ENCODE results near the gene CDCA8.

Gene CDCA8

GRCh38 chr1:37692078-37692833, at the start of gene CDCA8:
TSS of gene CDCA8 (plus strand) at chr1:37692516. CDS start at chr1:37692691, 175 bp downstream.
- DNase-seq (ENCODE audit: low read depth, low spot score) = peak; percentile 99
- peak; percentile 73 for TF ChIP-seq CTCF (IDR thresholded peaks at IDR 0.05; ENCODE audit: low read depth, low read length)
- in situ Hi-C loops (cut with HindIII; ENCODE audit: low sequenced_read_pairs) = no loop called here

GRCh38 chr1:37647281-37647680, 45.0 kb upstream of the CDCA8 start:
- no peak overlapping the region for H3K4me3 ChIP-seq (ENCODE audit: low read depth, low read length)
- no peak for DNase-seq (ENCODE audit: low read depth, low spot score)
- no peak for TF ChIP-seq CTCF (IDR thresholded peaks at IDR 0.05; ENCODE audit: low read depth, low read length)
- in situ Hi-C loops (cut with HindIII; ENCODE audit: low sequenced_read_pairs) = no loop called here

More at GRCh38 chr1:37692078-37692833, at the start of gene CDCA8:
- peak within 1 kb of the TSS; percentile 84 for H3K4me3 ChIP-seq (ENCODE audit: low read depth, low read length)

- in situ Hi-C loops (cut with HindIII; ENCODE audit: low sequenced_read_pairs) = no loop called here
- no peak for TF ChIP-seq CTCF (IDR thresholded peaks at IDR 0.05; ENCODE audit: low read depth, low read length)
- DNase-seq (ENCODE audit: low read depth, low spot score) = no peak
- no peak overlapping the region for H3K4me3 ChIP-seq (ENCODE audit: low read depth, low read length)
These were observed 42.1 kb upstream of the CDCA8 start for GRCh38 chr1:37650173-37650572.

- in situ Hi-C loops (cut with HindIII; ENCODE audit: low sequenced_read_pairs) = no loop called here
- no peak for TF ChIP-seq CTCF (IDR thresholded peaks at IDR 0.05; ENCODE audit: low read depth, low read length)
- no peak overlapping the region for H3K4me3 ChIP-seq (ENCODE audit: low read depth, low read length)
- DNase-seq (ENCODE audit: low read depth, low spot score) = no peak
These were observed 41.6 kb upstream of the CDCA8 start for GRCh38 chr1:37650721-37651120.

GRCh38 chr1:37651803-37652202, 40.5 kb upstream of the CDCA8 start:
- TF ChIP-seq CTCF (IDR thresholded peaks at IDR 0.05; ENCODE audit: low read depth, low read length) = no peak

GRCh38 chr1:37652976-37653375, 39.3 kb upstream of the CDCA8 start:
- no peak for TF ChIP-seq CTCF (IDR thresholded peaks at IDR 0.05; ENCODE audit: low read depth, low read length)
- DNase-seq (ENCODE audit: low read depth, low spot score) = no peak
- in situ Hi-C loops (cut with HindIII; ENCODE audit: low sequenced_read_pairs) = no loop called here
- no peak overlapping the region for H3K4me3 ChIP-seq (ENCODE audit: low read depth, low read length)

More at GRCh38 chr1:37651803-37652202, 40.5 kb upstream of the CDCA8 start:
- H3K4me3 ChIP-seq (ENCODE audit: low read depth, low read length) = no peak overlapping the region
- in situ Hi-C loops (cut with HindIII; ENCODE audit: low sequenced_read_pairs) = no loop called here
- no peak for DNase-seq (ENCODE audit: low read depth, low spot score)
